GM18858 (cell line): ENCODE data around the gene KCNAB2.

Source experiments
- ATAC-seq: cut with Tn5 transposase; IDR thresholded peaks from one replicate; pipeline ENCODE4 v1.9.1; 2021; ENCODE audit not compliant: unreplicated experiment

Gene KCNAB2

GRCh38 chr1:6045561-6045960 is at the start of gene KCNAB2:
Gene KCNAB2 (plus strand): TSS chr1:6045888. CDS start chr1:6051537, 5,649 bp downstream.
- no peak for ATAC-seq

GRCh38 chr1:5996641-5997270 is 48.9 kb upstream of the KCNAB2 start:
- ATAC-seq = no peak

GRCh38 chr1:5997316-5997715 is 48.4 kb upstream of the KCNAB2 start:
- ATAC-seq = no peak

- no peak for ATAC-seq
Observed at GRCh38 chr1:5998051-5998905, 47.4 kb upstream of the KCNAB2 start.

- ATAC-seq = no peak
Observed at GRCh38 chr1:5998906-5999301, 46.8 kb upstream of the KCNAB2 start.

- no peak for ATAC-seq
Observed at GRCh38 chr1:5999711-6000443, 45.8 kb upstream of the KCNAB2 start.

- ATAC-seq = no peak
Observed at GRCh38 chr1:6000444-6001288, 45.0 kb upstream of the KCNAB2 start.

- ATAC-seq = no peak
Observed at GRCh38 chr1:6001992-6002576, 43.6 kb upstream of the KCNAB2 start.

- ATAC-seq = no peak
Observed at GRCh38 chr1:6002714-6003501, 42.8 kb upstream of the KCNAB2 start.

- no peak for ATAC-seq
Observed at GRCh38 chr1:6003568-6004411, 41.9 kb upstream of the KCNAB2 start.

- ATAC-seq = no peak
Observed at GRCh38 chr1:6004412-6005123, 41.1 kb upstream of the KCNAB2 start.

GRCh38 chr1:6005276-6005917 is 40.3 kb upstream of the KCNAB2 start:
- ATAC-seq = no peak

- ATAC-seq = no peak
Observed at GRCh38 chr1:6006882-6007281, 38.8 kb upstream of the KCNAB2 start.

- ATAC-seq = no peak
Observed at GRCh38 chr1:6007318-6008083, 38.2 kb upstream of the KCNAB2 start.

- no peak for ATAC-seq
Observed at GRCh38 chr1:6008084-6008415, 37.6 kb upstream of the KCNAB2 start.

GRCh38 chr1:6008696-6009095 is 37.0 kb upstream of the KCNAB2 start:
- ATAC-seq = no peak
